RCC 7860 (cell line): ENCODE data around the gene CCR6.
"Not testable (repeated sequence)": the region's sequence is repeated elsewhere in the genome, so short reads cannot be mapped to it uniquely, and the experiment has no call there.

Experiments
- DNase-seq: peaks from one replicate; pipeline ENCODE4 v3.0.0-alpha.2; 2015; ENCODE audit warnings: low spot score
- FAIRE-seq: peaks from 2 replicates; lab custom pipeline; 2012; peaks lifted over from hg19 to GRCh38; lab: Jason Lieb, UNC

The CCR6 gene

GRCh38 chr6:167122827-167123657 is at the start of gene CCR6:
Gene CCR6, plus strand, starts transcription at chr6:167123096. Its CDS starts 13,039 bp downstream, at chr6:167136135.
- DNase-seq, result no peak
- FAIRE-seq, result no peak

DNA sequence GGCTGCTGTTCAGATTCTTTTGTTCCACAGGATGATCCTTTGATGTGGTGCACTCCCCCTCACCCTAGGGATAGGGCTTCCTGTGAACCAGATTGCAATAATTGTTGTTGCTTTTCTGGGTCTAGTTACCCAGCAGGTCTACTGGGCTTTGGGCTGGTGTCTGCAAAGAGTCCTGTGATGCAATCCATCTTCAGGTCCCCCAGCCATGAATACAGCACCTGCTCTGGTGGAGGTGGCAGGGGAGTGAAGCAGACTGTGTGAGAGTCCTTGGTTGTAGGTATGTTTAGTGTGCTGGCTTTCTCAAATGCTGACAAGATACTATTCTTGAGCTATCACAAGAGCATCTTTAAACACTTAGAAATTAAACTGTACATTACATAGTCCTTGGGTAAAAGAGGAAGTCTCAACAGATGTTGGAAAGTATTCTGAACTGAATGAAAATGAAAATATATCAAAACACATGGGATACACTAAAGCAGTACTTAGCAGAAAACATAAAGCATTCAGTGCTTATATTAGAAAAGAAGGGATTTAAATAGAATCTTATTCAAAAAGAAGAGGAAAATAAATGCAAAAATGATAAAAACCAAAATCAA is 49.1 kb upstream of the CCR6 start:
- DNase-seq (no peak), FAIRE-seq (no peak)

DNA sequence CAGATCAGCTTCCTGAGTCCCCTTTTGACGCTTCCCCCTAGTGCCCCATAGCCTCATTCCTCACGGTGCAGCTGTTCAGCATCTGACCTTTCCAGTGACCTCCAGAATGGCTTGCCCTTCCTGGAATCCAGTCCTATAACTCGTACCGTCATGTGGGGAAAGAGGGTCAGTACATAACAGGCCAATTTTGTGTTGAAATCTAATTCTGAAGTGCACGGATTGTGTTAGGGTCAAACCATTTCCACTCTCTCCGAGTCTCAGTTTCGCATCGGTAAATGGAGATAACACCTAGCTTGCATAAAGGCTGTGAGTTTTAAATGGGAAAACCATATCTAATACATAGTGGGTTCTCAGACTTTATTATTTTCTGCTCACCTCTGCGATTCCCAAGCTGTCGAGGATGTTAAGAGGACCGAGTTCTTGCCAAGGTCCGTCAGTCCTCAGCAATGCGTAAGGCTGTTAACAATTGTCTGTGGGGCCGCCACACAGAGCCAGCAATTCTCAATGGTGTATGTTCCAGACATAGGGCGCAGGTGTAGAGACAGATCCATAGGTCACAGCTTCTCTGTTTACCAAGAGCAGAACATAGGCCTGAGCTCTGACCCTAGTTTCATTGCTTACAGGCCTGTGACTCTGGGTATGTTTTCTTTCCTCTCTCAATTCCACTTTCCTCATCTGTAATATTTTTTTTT is 45.5 kb upstream of the CCR6 start:
- no peak for FAIRE-seq

GRCh38 chr6:167078745-167079144 is 44.2 kb upstream of the CCR6 start:
- no peak for FAIRE-seq
- DNase-seq, result no peak

More for the DNA sequence above, 45.5 kb upstream of the CCR6 start:
- no peak for DNase-seq

DNA sequence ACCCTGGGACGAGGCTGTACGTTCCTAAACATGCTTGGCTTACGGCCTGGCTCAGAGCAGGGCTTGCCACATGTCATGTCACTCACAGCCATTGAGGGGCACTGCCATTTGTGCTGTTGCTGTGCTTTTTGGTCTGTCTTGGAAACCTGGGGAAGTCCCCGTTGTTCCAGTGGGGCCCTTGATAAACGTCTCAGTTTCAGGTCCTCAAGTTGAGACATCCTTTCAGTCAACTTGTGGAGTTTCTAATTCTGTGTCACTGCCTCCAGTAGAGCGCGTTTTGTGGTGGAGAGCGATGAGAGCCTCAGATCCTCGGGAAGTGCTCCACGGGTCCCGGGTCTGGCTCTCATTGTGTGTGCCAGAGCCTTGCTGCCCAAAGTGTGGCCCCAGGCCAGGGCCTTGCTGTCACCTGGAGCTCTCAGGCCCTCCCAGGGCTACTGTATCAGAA is 43.0 kb upstream of the CCR6 start:
- FAIRE-seq, result no peak
- no peak for DNase-seq

- FAIRE-seq (no peak), DNase-seq (no peak)
Observed at GRCh38 chr6:167087857-167088354, 35.0 kb upstream of the CCR6 start.

- not testable (repeated sequence) for FAIRE-seq, DNase-seq
Observed at GRCh38 chr6:167088741-167089140, 34.2 kb upstream of the CCR6 start.

DNA sequence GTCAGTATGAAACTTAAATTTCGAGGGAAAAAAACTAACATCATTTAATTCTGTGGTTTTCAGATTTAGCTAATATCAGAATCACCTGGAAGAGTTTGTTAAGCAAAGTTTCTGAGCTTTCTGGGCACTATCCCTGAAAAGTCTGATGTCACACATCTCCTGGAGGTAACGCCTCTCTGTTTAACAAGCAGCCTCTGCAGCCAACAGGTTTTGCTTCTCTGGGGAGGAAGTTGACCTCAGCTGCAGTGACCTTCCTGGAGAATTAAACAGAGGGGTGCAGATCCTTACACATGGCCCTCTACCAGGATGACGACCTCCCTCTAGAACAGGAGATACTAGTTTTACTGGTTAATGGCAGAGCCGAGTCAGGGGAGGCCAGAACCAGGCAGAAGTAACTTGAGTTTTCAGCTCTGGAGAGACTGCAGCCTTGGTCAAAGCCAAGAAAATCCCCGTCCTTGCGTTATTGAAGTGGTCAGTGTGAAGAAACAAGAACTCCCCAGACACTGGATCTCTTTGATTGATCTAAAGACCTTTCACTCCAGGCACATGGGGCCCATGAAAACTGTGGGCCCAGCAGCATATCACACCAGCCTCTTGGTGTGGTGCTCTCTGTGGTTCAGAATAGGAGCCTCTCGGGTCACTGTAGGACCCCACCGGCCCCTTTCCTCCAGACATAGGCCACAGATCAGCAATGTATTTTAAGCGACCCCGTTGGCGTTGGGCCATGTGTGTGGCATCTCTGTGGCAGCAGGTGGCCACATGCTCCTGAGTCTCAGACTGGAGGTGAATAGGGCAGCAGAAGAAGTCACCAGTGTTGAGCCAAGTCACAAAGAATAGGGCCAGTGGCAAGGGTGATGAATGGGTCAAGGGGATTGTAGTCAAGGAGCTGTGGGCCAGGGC is 33.4 kb upstream of the CCR6 start:
- no peak for FAIRE-seq
- DNase-seq, result no peak

DNA sequence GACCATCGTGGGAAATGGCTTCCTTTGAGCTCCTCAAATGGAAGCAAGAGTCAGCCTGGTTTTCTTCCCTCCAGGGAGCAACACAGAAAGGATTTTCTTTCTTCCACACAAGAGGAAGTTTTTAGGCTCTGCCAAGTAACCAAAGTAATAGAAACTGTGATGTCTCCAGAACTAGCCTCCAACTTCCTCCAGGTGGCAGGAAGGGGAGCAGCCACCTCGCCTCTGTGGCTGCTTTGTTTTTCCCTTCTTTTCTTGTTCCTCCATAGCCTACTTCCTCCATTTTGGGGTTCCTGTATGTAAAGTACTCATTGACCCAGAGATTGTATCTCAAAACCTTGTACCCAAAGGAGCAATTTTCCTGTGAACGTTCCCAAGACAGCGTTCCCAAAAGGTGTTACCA is 32.7 kb upstream of the CCR6 start:
- DNase-seq (no peak), FAIRE-seq (no peak)

- DNase-seq (no peak), FAIRE-seq (no peak)
Observed at GRCh38 chr6:167091026-167091804, 31.7 kb upstream of the CCR6 start.

GRCh38 chr6:167091805-167092107 is 31.1 kb upstream of the CCR6 start:
- DNase-seq, result no peak
- no peak for FAIRE-seq

GRCh38 chr6:167092672-167093339 is 30.1 kb upstream of the CCR6 start:
- FAIRE-seq, result no peak
- DNase-seq, result no peak

DNA sequence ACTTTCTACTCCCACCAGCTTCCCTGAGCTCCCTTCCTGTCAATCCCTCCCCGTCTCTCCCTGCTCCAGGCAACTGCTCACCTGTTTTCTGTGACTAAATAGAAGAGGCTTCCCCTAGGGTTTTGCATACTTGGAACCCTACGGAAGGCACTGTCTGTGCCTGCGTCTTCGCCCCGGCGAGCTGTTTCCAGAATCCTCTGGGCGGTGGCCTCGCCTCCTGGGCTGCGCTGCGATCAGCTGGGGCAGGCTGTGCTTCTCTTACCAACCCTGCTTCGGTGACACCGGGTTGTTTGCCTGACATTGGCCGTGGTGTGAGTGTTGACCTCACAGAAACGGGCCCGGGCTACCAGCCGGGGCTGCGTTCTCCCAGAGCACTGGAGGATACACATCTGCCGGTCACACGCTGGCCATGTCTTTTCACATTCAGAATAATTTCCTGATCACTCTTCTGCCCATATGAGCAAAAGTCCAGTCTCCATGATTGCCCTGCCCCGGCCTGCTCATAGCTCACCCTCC is 29.4 kb upstream of the CCR6 start:
- no peak for DNase-seq
- no peak for FAIRE-seq

- DNase-seq (no peak), FAIRE-seq (no peak)
Observed at GRCh38 chr6:167093922-167094432, 28.9 kb upstream of the CCR6 start.

DNA sequence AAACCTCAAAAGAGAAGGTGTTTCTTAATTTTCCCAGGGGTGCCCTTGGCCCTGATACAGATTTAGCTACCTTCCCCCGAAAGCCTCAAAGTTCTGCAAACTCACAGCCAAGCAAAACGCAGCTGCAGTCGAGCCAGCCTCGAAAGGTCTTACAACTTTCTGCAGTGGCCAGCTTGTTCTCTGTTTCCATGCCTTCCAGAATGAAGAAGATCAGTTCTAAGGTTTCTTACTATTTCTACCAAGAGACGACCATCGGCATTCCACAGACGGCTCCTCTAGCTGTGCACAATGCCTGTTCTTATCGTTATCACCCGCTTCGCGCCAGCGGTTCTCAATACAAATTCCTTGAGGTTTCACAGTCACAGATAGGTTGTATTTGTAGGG is 28.5 kb upstream of the CCR6 start:
- DNase-seq, result no peak
- FAIRE-seq, result no peak

- FAIRE-seq (no peak), DNase-seq (no peak)
Observed at GRCh38 chr6:167094820-167095637, 27.9 kb upstream of the CCR6 start.

DNA sequence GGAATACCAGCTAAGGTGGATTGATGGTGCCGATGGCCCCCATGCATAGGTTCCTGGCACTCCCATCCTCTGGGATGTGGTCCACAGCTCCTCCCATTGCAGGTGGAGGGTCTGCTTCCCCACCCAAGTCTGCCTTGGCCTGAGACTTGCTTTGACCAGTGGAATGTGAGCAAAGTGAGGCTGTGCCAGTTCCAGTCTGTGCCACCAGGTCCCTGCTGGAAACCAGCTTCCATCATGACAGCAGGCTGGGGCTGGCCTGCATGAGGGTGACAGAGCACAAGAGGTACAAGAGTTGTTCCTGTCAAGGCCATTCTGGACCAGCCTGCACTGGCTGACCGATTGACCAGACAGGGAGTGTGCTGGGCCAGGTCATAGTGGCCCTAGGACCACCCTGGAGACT is 27.0 kb upstream of the CCR6 start:
- DNase-seq (no peak), FAIRE-seq (no peak)

DNA sequence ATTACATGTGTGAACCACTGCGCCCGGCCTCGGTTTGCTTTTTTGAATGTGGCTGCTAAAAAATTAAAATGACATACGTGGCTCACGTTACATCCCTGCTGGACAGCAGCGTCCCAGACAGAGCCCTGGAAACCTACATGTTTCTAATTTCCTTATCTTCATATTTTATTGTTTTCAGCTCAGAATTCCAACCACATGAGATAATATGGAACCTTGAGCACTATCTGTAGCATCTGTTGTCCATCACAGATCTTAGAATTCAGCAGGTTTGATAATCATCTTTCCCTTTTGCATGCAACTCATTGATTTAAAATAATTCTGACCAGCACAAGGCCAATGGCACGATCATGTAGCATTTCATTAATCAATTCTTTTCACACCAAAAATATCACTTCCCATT is 25.9 kb upstream of the CCR6 start:
- no peak for DNase-seq
- no peak for FAIRE-seq
